ENCODE measurements around the gene STX16.
"Not testable (repeated sequence)": the region's sequence is repeated elsewhere in the genome, so short reads cannot be mapped to it uniquely, and the experiment has no call there.

The STX16 gene

DNA sequence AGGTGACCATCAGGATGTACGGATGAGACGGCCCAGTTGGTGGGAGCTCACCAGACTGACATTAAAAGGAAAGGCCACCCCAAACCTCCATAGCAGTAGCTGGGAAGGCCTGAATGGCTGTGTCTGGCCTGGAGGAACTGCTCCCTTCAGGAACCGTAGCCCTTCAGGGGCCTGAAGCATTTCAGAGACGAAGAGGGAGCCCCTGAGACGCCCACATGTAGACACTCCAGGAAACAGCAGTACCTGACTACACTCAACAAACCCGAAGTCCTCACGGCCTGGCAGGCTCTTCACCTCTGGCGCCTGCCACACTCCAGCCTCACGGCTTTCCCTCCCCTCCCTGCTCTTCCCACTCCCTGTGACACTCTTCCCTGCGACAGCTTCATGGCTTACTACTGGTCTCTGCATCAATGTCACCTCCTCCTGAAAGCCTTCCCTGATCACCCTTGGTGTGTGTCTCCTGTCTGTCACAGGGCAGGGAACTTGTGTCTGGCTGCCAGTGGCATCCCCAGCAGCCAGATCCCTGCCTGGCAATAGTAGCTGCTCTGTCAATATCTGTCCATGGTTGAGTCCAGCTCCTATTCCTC is 14.6 kb upstream of the STX16 start:
- DNase-seq (ENCODE audit: low read depth in 3 of 3) = no peak

DNA sequence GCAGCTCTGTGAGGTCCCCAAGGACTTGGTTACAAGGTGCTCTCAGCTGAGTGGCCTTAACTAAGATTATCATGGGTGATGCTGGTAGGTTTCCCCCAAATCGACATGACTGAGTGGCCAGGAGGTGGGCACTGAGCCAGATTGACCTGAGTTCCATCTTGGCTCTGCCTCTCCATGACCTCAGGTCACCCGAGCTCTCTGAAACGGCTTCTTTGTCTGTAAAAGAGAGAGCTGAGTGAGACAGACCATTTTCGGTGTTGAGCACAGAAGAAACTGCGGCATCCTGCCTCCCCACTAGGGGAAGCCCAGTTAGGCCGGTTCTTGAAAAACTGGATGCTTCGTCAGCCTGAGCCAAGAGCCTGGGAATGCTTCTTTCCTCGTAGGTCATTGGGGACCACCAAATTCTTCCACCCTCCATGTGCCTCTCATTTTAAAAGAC is 14.1 kb upstream of the STX16 start:
- DNase-seq (ENCODE audit: low read depth in 3 of 3) = no peak

DNA sequence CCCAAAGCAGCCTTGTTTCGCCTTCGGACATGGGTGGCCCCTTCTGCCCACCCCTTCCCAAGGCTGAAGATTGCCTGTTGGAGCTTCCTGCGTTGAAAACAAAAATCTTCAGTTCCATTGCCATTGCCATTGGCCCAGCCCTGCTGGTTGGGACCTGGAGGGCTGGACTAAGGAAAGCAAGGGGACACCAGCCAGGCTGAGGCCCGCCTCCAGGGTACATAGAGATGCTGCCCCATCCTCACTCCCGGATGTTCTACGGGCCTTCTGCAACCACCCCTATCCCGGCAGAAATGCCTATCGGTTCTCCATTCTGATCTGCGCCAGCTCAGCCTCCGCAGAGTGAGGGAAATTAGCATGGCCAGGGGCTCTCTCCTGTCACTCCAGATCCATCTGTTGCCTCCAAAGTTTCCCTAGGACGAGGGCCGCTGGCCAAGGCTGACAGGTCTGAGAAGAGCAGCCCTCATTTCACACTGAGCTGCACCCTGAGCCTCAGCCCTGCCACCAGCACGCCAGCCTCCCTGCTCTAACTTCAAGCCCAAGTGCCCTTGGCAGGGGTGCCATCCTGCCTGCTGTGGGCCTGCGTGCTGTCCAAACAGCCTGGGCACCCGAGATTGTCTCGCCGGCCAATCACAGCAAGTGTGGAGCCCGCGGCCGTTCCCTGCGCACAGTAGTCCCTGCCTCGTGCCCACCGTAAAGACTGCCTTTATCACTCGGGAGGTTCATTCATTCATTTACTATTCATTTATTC is 13.4 kb upstream of the STX16 start:
- no peak for DNase-seq (ENCODE audit: low read depth in 3 of 3)

DNA sequence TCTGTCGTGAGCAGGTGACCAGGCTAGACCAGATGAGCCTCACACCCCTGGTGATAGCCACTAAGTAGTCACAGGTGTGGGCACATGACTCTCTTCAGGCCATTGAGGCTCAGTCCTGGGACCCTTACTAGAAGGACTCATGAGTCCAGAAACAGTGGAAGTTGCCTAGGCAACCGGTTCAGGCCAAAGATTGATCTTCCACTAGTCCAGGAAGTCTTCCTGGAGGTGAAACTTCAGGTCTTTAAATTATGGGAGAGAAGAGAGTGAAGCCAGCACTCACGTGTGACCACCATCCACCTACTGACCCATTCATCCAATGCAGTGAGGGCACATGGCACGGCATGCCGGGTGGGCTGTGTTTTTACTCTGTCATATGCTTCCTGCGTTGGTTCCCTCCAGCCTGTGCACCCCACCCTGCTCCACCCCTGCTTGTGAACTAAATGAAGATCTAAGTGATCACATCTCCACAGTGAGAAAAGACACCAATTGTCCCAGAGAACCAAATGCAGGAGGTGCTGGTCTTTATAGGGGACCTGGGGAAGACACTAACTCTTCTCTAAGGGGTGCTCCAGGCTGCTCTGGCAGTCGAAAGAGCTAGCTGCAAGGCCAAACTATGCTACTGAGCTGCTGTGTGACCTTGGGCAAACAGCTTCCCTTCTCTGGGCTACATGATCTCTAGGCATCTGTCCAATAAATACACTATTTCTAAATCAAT is 12.5 kb upstream of the STX16 start:
- no peak for DNase-seq (ENCODE audit: low read depth in 3 of 3)

GRCh38 chr20:58639182-58640146 is 11.6 kb upstream of the STX16 start:
- DNase-seq (ENCODE audit: low read depth in 3 of 3) = no peak

DNA sequence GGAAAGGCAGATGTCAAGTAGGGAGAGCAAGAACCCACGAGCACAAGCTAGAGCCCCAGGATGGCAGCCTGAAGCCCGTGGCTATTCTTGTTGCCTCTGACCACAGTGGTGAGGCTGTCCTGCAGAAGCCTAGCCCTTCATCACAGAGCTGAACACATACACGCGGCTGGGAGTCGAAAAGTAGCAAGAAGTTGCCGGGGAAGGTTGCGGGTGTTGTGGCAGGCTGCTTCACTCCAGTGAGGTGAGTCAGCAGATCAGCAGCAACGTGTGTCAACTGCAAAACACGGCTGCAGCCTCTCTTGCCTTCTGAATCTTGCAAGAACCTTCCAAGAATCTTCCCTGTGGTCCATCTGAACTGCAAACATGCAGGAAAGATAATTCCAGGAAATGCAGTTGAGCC is 10.6 kb upstream of the STX16 start:
- DNase-seq (ENCODE audit: low read depth in 3 of 3) = no peak

- no peak for DNase-seq (ENCODE audit: low read depth in 3 of 3)
Measured at GRCh38 chr20:58642441-58642840, 8.6 kb upstream of the STX16 start.

GRCh38 chr20:58642896-58643295 is 8.2 kb upstream of the STX16 start:
- not testable (repeated sequence) for DNase-seq (ENCODE audit: low read depth in 3 of 3)

GRCh38 chr20:58645412-58645968 is 5.6 kb upstream of the STX16 start:
- no peak for DNase-seq (ENCODE audit: low read depth in 3 of 3)

GRCh38 chr20:58646257-58646656 is 4.8 kb upstream of the STX16 start:
- no peak for DNase-seq (ENCODE audit: low read depth in 3 of 3)

GRCh38 chr20:58646703-58647102 is 4.4 kb upstream of the STX16 start:
- DNase-seq (ENCODE audit: low read depth in 3 of 3) = no peak

DNA sequence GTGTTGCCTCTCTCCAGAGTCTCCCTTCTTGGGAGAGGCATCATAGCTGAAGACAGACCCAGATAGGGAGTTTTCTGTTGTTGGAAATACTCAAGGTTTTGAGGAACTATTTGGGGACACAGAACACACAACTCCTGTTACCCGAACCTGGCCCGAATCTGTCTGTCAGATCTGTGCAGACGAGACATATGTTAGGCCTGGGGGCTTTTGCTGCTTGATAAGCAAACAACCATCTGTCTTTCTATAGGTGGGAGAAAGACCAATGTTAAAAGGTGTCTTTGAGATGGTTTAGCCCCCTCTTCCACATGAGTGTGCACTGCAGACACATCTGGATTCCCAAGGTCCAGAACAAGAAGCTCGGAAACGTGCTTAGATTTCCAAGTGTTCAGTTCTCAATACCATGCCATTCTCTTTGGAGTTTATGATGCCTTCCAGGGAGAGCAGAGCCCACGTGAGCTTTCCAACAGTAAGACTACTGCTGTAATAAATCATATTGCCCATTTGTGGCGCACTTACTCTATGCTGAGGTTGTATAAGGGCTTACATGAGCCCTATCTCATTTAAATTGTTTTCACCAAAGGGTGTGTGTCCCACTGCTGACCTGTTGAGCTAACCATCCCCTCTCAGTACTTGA is 3.8 kb upstream of the STX16 start:
- no peak for DNase-seq (ENCODE audit: low read depth in 3 of 3)

GRCh38 chr20:58647796-58648501 is 3.1 kb upstream of the STX16 start:
- no peak for DNase-seq (ENCODE audit: low read depth in 3 of 3)

GRCh38 chr20:58648502-58648825 is 2.6 kb upstream of the STX16 start:
- not testable (repeated sequence) for DNase-seq (ENCODE audit: low read depth in 3 of 3)

DNA sequence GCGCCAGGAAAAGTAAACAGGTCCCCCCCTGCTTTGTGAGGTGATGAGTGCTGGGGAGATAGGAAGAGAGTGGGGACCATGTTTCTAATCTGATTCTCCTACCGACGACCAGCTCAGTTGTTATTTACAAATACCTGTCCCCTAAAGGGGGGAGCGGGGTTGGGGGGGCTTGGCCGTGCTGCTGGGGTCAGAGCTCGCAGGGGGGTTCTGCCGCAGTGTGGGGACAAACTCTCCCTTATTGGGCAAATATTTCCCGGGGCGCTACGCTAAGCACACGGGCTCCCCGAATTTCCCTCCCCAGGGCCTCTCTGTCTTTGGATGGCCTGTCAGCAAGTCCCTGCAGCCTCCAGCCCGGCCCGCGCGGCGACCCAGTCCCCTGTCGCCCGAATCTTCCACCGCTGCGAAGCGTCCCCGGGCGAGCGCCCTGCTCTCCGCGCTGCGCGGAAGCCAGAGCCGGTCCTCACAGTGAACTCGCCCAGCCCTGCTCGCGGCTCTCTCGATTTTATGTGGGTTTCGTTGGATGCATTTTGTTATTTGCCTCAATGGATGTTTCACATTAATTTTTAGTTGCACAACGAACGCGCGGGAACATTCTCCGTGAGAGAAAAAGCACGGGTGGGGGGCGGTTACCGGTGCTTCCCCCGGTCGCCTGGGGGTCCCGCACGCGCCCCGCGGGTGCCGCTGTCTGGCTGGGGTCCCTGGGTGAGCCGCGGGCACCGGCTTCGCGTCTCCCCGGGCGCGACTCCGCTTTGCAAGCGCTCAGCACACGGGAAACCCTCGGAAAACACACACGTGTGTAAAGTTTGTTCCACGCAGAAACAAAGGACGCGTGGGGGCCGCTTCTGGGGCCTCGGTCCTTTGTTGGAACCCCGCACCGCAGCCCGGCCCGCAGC is 1.5 kb upstream of the STX16 start:
- DNase-seq (ENCODE audit: low read depth in 3 of 3) = no peak

- DNase-seq (ENCODE audit: low read depth in 3 of 3) = peak in 2 of 3 experiments; percentile 19 to 49
Measured at GRCh38 chr20:58650181-58650775, 805 bp upstream of the STX16 start.

DNA sequence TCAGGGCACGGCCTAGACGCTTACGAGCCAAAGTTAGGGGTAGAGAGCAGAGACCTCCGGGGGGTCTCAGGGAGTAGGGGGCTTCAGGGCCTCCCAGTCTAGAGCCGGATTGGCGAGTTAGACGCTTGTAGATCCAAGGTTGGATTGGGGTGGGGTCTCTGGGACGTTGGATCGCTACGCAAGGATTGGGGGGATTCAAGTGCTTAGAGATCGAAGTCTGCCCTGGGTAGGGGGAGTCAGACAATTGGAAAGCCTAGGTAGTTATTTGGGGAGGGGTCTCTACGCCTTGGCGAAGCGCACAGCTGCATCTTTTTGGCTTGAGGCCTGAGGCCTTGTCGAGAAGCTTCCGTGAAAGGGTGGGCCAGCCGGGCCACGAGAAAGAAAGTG is 469 bp downstream of the STX16 start:
- no peak for DNase-seq (ENCODE audit: low read depth in 3 of 3)

- peak in 2 of 3 experiments; percentile 43 to 44 for DNase-seq (ENCODE audit: low read depth in 3 of 3)
Measured at GRCh38 chr20:58651946-58652605, 993 bp downstream of the STX16 start.
